Measurements from ENCODE around the gene CDH16.
A peak's percentile ranks its signal among the peaks of the same experiment; 100 is the strongest.

Gene CDH16

DNA sequence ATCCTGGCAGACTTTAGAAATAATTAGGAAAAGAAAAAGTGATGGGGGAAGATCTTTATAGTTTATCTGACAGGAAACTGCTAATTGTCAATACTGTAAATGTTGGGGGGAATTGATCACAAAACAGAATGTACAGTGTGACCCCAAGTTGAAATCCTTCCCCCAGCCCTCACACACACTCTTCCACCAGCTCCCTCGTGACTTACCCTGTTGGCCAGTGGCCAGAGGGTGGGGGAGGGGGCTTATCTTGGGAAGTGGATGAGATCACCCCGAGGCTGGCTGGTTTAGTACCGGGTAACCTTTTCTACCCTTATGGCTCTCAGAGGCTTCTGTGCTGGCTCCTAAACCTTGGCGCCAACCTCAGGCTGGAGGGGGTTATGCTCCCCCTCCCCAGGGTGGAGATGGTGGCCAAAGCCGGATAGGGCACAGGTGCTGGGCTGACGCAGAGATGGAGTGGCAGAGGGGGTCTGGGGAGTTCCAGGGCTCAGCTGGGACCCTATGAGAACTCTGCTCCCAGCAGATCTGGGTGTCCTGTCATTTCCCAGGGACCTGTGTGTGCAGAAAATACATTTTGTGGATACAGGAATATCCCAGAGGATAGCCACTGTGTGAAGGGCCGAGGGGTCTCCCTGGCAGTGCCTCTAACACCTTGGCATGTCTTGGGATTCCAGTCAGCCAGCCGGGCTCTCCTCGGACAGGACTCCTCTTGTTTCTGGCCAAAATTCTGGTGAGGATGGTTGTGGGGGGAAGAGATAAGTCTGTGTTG is 18.6 kb downstream of the CDH16 start:
- Histone ChIP-seq H3K27me3 (ENCODE audit: insufficient read depth, poor library complexity, severe bottlenecking) (no peaks in the 10 kb centered on the region), H3K27ac (replicated peaks) (no peak overlapping the region), H3K4me3 (replicated peaks; ENCODE audit: insufficient read depth, low read length) (no peak overlapping the region)
- TF ChIP-seq GABPA (IDR thresholded peaks at IDR 0.05; ENCODE audit: low read depth): no peak
- TF ChIP-seq POLR2AphosphoS5 (IDR thresholded peaks at IDR 0.05; ENCODE audit: low read depth): no peak
- TF ChIP-seq, protein P1, sequence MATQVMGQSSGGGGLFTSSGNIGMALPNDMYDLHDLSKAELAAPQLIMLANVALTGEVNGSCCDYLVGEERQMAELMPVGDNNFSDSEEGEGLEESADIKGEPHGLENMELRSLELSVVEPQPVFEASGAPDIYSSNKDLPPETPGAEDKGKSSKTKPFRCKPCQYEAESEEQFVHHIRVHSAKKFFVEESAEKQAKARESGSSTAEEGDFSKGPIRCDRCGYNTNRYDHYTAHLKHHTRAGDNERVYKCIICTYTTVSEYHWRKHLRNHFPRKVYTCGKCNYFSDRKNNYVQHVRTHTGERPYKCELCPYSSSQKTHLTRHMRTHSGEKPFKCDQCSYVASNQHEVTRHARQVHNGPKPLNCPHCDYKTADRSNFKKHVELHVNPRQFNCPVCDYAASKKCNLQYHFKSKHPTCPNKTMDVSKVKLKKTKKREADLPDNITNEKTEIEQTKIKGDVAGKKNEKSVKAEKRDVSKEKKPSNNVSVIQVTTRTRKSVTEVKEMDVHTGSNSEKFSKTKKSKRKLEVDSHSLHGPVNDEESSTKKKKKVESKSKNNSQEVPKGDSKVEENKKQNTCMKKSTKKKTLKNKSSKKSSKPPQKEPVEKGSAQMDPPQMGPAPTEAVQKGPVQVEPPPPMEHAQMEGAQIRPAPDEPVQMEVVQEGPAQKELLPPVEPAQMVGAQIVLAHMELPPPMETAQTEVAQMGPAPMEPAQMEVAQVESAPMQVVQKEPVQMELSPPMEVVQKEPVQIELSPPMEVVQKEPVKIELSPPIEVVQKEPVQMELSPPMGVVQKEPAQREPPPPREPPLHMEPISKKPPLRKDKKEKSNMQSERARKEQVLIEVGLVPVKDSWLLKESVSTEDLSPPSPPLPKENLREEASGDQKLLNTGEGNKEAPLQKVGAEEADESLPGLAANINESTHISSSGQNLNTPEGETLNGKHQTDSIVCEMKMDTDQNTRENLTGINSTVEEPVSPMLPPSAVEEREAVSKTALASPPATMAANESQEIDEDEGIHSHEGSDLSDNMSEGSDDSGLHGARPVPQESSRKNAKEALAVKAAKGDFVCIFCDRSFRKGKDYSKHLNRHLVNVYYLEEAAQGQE (IDR thresholded peaks at IDR 0.05; ENCODE audit: insufficient replicate concordance, low read depth): no peak
- no peak for TF ChIP-seq SPI1 (IDR thresholded peaks at IDR 0.05; ENCODE audit: borderline replicate concordance, low read depth)
- TF ChIP-seq CTCF (IDR thresholded peaks at IDR 0.05; ENCODE audit: insufficient read depth, low read length): no peak
- peak in 1 of 2 experiments; percentile 19 for DNase-seq (ENCODE audit: low read depth in 1 of 2, low spot score in 1 of 2)

DNA sequence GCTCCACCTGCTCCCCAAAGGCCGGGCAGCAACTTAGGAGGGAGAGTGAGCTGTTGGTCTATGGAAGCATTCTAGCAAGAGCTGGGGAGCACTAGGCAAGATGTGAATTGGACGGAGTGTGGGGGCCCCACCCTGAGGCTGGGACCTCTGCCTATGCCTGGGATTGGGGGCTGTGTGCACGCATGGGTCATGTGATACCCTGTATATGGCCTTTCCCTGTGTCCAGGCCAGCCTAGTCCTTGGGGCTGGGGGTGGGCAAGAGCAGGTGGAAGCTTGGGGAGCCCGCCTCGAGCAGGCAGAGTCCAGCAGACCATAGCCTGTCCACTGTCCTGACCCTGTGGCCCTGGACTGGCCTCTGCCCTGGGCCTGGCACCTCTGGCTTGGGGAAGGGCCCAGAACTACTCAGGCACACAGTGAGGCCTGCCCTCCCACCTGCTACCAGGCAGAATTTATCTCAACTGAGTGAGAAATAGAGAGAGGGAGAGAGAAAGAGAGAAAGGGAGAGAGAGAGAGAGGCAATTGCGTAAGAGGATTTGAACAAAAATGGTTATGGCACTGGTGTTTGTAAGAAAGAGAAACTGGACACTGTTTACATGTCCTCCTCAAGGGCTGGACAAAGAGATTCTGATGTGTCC is 19.3 kb downstream of the CDH16 start:
- Histone ChIP-seq H3K27ac (replicated peaks) (no peak overlapping the region), H3K27me3 (ENCODE audit: insufficient read depth, poor library complexity, severe bottlenecking) (no peaks in the 10 kb centered on the region), H3K4me3 (replicated peaks; ENCODE audit: insufficient read depth, low read length) (no peak overlapping the region)
- no peak for DNase-seq (ENCODE audit: low read depth in 1 of 2, low spot score in 1 of 2)
- TF ChIP-seq POLR2AphosphoS5 (IDR thresholded peaks at IDR 0.05; ENCODE audit: low read depth) (no peak), SPI1 (IDR thresholded peaks at IDR 0.05; ENCODE audit: borderline replicate concordance, low read depth) (no peak), CTCF (IDR thresholded peaks at IDR 0.05; ENCODE audit: insufficient read depth, low read length) (no peak), GABPA (IDR thresholded peaks at IDR 0.05; ENCODE audit: low read depth) (no peak)
- TF ChIP-seq, protein P1 (IDR thresholded peaks at IDR 0.05; ENCODE audit: insufficient replicate concordance, low read depth): no peak

DNA sequence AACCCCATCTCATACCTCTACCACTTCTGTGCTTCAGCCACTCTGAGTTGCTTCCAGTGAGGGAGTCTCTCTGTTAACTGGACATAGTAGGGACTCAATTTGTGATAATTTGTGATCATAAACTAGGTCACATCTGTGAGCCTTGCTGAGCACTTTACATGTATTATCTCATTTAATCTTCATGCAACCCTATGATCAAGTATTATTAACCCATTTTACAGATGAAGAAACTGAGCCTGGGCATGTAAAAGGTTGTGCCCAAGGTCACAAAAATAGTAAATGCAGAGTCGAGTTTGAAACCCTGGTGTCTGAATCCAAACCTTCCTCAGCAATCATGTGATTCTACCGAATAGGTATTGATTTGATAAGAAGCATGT is 19.8 kb downstream of the CDH16 start:
- no peak overlapping the region for H3K27ac ChIP-seq (replicated peaks)
- no peak for TF ChIP-seq GABPA (IDR thresholded peaks at IDR 0.05; ENCODE audit: low read depth)
- TF ChIP-seq SPI1 (IDR thresholded peaks at IDR 0.05; ENCODE audit: borderline replicate concordance, low read depth): no peak
- TF ChIP-seq, protein P1 (IDR thresholded peaks at IDR 0.05; ENCODE audit: insufficient replicate concordance, low read depth): no peak
- no peak for TF ChIP-seq POLR2AphosphoS5 (IDR thresholded peaks at IDR 0.05; ENCODE audit: low read depth)
- TF ChIP-seq CTCF (IDR thresholded peaks at IDR 0.05; ENCODE audit: insufficient read depth, low read length): no peak
- no peak overlapping the region for H3K4me3 ChIP-seq (replicated peaks; ENCODE audit: insufficient read depth, low read length)
- no peak for DNase-seq (ENCODE audit: low read depth in 1 of 2, low spot score in 1 of 2)
- H3K27me3 ChIP-seq (ENCODE audit: insufficient read depth, poor library complexity, severe bottlenecking): no peaks in the 10 kb centered on the region

Measured in HL-60 (cell line).